Stimulated activated CD8-positive, alpha-beta memory T cell treated with anti-CD3 and anti-CD28 coated beads, Interleukin-12 subunit alpha, Interleukin-12 subunit beta, amount 100 ng/mL, for 4 hours (primary cell): Measurements from ENCODE around the gene ZNF219.

Experiments used
- DNase-seq: peaks from one replicate; pipeline ENCODE4 v3.0.0-alpha.2; 2020; ENCODE audit warnings: low read depth

Gene ZNF219

DNA sequence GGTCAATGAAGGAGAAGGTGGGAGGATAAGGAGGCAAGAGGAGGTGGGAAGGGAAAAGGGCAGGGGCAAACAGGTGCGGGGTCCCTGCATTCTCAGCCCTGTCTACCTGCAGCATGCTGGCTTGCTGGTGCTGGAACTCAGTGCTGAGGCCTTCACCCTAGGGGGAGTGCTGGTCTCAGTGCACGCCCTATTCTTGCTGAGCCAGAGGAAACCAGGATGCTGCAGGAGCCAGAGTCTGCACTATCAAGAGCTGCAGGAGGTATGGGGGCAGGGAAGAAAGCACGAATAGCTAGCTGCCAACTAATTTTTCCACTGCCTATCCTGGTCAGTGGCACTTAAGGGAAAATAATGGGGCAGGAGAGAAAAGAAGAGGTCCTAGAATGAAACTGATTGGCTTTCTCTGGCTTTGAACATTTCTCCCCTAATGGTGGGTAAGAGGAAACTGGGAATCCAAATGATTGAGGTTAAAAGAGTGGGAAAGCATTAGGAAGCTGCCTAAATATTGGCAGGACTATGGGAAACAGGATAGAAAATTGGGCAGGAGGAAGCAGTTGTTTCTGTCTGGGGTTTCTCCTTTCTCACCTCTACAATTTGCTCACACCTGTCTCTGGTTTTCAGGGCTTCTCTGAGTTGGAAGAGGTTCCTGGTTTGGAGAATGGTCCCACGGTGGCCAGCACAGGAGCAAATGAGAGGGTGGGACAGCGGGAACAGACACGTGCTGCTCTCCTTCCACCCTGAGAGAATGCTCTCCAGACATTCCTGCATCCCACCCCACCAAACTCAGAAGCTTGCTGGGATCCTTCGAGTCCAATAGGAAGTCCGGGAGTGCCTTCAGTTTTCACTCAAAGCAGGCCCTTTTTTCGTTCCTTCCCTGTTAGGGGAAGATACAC lies 4.3 kb upstream of the ZNF219 start:
- DNase-seq: no peak

DNA sequence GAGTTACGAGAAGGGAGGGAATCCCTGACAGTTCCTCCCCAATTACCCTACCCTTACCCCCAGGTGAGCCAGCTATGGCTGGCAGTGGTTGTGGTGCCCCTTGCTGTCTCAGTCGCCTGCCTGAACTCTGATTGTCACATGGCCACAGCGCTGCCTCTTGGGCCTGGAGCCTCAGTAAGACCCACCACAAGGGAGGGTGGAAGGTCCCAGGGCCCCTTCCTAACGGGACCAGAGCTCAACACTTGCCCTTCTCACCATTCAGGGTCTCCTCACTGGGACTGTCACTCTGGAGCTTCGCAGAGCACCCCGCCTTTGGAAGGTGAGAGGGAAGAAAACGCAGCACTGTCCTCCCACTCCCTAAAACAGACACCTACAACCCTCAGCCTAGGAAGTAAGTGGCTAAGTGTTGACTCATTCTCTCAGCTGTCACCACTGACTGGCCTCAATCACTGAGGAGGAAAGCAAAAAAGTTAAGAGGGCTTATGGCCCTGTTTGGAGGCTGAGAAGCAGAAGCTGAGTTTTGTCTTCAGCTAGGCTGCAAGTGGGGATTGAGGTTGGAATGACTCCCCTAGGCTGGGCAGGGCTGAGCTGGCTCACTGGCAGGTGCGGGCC lies 3.5 kb upstream of the ZNF219 start:
- no peak for DNase-seq

DNA sequence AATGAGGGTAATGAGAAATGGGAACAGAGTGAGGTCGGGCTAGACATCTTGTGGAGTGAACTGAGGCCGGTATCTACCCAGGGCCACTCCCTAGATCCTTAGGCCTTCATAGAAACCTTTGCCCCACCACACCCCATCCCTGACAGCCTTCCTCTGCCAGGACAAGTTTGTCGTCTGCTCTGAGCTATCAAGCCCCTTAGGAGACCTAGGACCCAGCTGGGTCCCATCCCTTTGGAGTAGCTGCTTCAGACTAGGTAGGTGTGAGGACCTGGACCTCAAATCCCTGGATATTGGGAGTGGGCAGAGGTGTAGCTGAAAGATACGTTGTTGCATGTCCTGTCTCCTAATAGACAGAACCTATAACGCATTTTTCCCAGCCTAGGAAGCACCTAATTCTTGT lies 2.5 kb upstream of the ZNF219 start, which contains the start of gene TMEM253:
Gene TMEM253 (plus strand): TSS at position 136 of the 400 bp plus-strand sequence. CDS start 278 bp downstream, outside the sequence.
- no peak for DNase-seq

DNA sequence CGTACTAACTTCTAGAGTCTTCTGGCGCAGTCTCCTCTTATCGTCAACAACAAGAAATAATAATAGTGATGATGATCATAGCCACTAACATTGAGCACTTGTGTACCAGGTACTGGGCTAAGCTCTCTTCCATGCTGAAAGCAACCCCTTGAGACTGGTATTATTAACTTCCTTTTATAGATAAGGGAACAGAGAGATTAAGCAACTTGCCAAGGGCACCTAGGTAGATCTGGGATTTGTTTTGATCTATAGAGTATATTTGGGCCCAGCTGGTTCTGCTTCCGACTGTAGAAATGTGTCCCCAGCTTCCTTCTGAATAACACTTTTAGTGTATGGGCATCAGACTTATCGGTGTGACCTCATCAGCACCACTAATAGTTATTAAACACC lies 1.1 kb upstream of the ZNF219 start:
- DNase-seq: no peak

DNA sequence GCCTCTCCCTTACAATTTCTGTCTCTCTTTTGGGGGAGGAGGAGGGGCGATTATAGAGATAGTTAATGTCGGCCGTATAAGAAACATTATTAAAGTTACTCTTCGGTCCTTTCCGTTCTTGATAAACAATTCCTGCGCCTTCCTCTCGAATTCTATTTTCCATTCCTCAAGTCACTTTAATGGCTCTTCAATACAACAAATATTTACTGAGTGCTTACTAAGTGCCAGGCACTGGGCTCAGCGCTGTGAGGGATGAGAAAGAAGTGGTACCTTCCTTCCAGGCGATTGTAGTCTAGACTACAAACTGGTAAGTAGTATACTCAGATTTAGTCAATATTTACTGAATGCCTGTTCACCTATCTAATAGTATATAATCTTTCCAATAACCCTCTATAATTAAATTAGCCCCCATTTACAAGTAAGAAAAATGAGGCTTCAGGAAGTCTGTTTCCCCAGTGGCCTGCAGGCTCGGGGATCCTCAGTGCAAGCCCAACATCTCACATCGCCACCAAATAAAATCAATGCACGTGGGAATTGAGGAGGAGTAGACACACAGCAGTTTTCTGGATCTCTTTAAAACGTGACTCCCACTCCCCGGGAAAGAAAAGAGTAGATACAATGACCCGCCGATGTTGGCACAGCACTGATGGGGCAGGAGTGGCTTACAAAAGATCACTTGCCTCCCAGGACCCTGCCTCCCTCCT lies 589 bp upstream of the ZNF219 start:
- DNase-seq: no peak

DNA sequence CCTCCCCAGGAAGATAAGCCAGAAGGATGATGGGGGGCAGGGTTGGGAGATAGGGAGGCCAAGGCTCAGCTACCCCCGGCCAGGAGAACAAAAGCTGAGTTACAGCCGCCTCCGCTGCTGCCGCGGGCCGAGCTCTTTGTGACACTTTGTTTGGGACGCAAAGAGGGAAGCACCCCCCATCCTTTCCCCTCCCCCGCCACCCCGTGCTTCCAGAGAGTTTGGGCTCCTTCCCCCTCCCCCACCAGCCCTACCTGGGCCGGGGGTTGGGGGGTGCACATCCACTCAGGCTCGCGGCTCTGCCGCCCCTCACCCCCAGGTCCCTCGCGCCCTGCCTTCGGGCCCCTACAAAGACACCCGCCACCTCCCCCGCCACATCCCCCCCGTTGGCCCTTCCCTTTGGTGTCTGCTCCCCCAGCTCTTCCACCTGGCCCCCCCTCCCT lies 799 bp downstream of the ZNF219 start:
- DNase-seq: no peak

DNA sequence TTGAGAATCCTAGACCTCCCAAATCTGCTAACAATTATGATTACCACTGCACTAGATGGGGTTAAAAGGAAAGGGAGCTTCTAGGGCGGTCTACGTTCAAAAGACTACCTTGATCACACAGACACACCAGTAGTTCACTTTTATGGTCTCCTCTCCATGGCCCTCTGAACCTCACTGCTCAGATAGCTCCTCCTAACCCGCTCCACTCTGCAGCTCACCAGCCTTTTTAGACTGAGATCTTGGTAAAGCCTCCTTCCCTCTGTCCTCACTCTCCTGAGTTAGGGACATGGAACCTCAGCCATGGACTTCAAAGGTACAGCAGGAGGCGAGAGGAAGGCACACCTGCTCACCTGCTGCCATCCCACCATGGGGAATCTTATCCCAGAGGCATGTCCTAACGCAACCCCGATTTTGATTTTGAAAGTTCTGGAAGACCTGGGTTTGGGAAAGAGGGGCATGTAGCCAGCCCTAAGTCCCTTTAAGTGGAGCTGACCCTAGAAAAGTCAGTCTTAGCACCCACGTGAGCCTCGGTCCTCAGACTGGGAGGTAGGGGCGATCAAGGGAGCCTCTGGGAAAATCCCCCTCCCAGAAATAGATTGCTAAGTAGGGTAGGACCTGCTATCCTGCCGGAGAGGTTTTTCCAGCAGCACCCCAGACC lies 1.3 kb downstream of the ZNF219 start:
- no peak for DNase-seq

DNA sequence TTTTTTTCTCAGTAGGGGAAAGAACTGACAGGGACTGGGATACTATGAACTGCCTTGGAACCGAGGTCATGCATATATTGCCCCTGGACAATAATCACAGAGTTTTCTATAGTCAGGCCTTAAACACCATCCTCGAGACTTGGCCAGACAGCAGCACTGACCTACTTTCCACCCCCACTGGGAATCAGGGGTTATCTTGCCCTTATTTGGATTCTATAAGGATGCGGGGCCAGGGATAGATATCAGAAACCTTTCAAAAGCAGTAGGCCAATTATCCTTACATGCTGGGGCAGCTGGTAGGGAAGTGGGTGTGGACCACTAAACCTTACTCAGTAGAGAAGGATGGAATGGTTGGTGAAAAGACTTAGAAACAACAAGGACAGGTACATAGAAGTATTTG lies 2.0 kb downstream of the ZNF219 start:
- no peak for DNase-seq

- no peak for DNase-seq
These were observed 2.8 kb downstream of the ZNF219 start for GRCh38 chr14:21095430-21096205.

- DNase-seq: no peak
These were observed 4.4 kb downstream of the ZNF219 start for GRCh38 chr14:21093769-21094681.

GRCh38 chr14:21093018-21093417 lies 5.4 kb downstream of the ZNF219 start:
- no peak for DNase-seq

GRCh38 chr14:21092273-21093011 lies 6.0 kb downstream of the ZNF219 start:
- peak; percentile 77 for DNase-seq

GRCh38 chr14:21091821-21092272 lies 6.6 kb downstream of the ZNF219 start:
- DNase-seq: no peak

DNA sequence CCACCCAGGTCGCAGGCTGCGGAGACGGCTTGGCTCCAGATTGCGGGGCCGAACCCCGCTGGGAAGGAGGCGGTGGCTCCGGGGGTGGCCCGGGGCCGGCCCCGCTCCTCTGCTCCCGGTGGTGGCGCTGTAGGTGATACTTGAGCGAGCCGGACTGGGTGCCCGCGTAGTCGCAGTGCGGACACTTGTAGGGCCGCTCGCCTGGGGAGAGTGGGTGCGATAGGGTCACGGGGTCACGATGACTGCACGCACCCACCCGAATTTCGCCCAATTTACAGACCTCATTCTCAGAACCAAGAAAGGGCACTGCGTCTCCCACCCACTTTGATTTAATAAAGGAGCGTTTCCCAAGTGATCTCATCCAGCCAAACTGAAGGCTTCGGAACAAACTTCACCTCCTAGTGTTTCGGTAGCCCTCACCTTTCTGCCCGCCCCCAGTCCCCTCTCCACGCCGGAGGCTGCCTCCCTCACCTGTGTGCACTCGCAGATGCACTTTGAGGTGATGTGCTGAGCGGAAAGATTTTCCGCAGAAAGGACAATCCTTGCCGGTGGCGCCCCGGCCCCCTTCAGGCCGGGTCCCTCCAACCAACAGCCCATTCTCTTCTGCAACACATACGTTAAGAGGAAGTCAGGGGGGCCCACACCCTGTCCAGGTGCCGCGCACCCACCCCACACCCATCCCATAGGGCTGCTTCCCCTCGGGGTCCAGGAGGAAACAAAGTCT lies 7.4 kb downstream of the ZNF219 start:
- DNase-seq: no peak

GRCh38 chr14:21090194-21090939 lies 8.1 kb downstream of the ZNF219 start:
- DNase-seq: no peak

GRCh38 chr14:21089877-21090193 lies 8.6 kb downstream of the ZNF219 start:
- no peak for DNase-seq

GRCh38 chr14:21089271-21089670 lies 9.2 kb downstream of the ZNF219 start:
- DNase-seq: no peak

DNA sequence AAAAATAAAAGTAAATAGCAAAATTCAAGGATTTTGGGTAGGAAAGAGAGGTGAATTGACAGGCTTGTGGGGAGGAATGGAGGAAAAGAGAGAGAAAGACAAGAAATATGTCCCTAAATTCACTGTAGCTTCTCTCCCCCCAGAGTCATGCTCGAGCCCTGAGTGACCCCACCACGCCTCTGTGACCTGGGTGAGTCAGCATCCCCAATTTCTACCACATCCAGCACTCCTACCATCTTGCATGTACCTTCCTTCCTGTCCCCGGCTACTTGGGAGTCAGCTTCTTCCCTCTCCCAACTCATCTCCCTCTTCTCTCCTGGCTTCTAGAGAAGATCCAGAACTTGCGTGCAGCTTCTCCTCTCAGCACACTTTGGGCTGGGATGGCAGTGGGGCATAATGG lies 9.8 kb downstream of the ZNF219 start:
- DNase-seq: no peak
